Fibroblast of skin of scalp (primary cell): ENCODE data around the gene CACNA1E.
A peak's percentile ranks its signal among the peaks of the same experiment; 100 is the strongest.

Experiments
- DNase-seq: peaks from one replicate; pipeline ENCODE4 v3.0.0-alpha.2; 2013

The CACNA1E gene

GRCh38 chr1:181485287-181486097 is 2.2 kb downstream of the CACNA1E start:
- no peak for DNase-seq

GRCh38 chr1:181486098-181486420 is 2.7 kb downstream of the CACNA1E start:
- DNase-seq, result no peak

- DNase-seq, result no peak
Observed at GRCh38 chr1:181488866-181489265, 5.5 kb downstream of the CACNA1E start.

- no peak for DNase-seq
Observed at GRCh38 chr1:181490276-181490675, 7.0 kb downstream of the CACNA1E start.

GRCh38 chr1:181490740-181491712 is 7.7 kb downstream of the CACNA1E start:
- no peak for DNase-seq

- DNase-seq, result no peak
Observed at GRCh38 chr1:181493166-181493565, 9.8 kb downstream of the CACNA1E start.

GRCh38 chr1:181493885-181494284 is 10.6 kb downstream of the CACNA1E start:
- DNase-seq, result no peak

- DNase-seq, result no peak
Observed at GRCh38 chr1:181496759-181497158, 13.4 kb downstream of the CACNA1E start.

- no peak for DNase-seq
Observed at GRCh38 chr1:181497870-181498269, 14.6 kb downstream of the CACNA1E start.

- no peak for DNase-seq
Observed at GRCh38 chr1:181499825-181500224, 16.5 kb downstream of the CACNA1E start.

- DNase-seq, result no peak
Observed at GRCh38 chr1:181500636-181501035, 17.3 kb downstream of the CACNA1E start.

- no peak for DNase-seq
Observed at GRCh38 chr1:181501612-181502011, 18.3 kb downstream of the CACNA1E start.

- DNase-seq, result peak; percentile 62
Observed at GRCh38 chr1:181503171-181503810, 20.0 kb downstream of the CACNA1E start.

GRCh38 chr1:181504399-181504842 is 21.1 kb downstream of the CACNA1E start:
- peak; percentile 25 for DNase-seq

- DNase-seq, result no peak
Observed at GRCh38 chr1:181506563-181507353, 23.4 kb downstream of the CACNA1E start.

- DNase-seq, result peak; percentile 53
Observed at GRCh38 chr1:181508486-181509165, 25.3 kb downstream of the CACNA1E start.

GRCh38 chr1:181513786-181514297 is 30.5 kb downstream of the CACNA1E start:
- peak; percentile 76 for DNase-seq

- no peak for DNase-seq
Observed at GRCh38 chr1:181514298-181515290, 31.3 kb downstream of the CACNA1E start.

GRCh38 chr1:181516706-181517105 is 33.4 kb downstream of the CACNA1E start:
- DNase-seq, result no peak
